Measurements from ENCODE around the gene TRMT61B. TPM values are rescaled to one million over a fixed set of nuclear protein-coding genes. Genes with fewer than 3 reads are reported as not detected.

The TRMT61B gene
- 14.4 and 14.6 TPM in 2 replicates for total RNA-seq
- polyA plus RNA-seq: 11.3 and 13.5 TPM in 2 replicates
- 10.4 and 10.8 TPM in 2 replicates for polyA plus RNA-seq (2012)
- 1.0 and 1.7 TPM in 2 replicates for polyA minus RNA-seq (ENCODE audit: low replicate concordance)

DNA sequence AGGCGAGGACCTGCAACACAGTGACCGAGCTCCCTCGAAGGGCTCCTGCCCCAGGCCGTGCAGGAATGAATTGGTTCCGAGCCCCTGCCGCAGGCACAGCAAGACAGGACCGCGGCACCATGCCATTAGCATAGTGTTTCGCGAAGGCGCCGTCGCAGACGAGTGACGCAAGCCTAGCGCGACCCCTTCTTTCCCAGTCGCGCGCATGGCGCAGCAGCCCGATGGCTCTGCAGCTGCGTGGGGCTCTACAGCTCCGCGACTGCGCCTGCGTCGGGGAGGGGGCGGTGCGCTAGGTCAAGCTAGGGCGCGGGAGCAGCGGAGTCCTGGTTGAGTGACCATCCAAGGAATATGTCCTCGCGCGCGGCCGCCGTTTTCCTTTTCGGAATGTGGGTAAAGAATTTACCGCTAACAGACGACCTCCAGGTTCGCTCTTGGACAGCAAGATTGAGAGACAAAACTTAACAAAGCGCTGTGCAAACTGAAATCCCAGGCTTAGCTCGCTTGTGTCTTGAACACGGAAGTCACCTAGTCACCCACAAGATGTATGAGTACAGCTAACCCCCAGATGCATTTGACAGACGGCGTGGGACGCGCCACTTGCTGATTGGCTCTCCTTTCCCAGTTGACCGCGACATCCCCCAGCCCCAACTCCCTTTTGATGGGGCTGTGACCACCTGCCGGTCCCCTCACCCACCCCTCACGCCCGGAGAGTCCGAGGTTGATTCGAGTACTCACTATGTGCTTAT lies at the start of gene TRMT61B:
TRMT61B (minus strand) TSS at position 164 of the 746 bp plus-strand sequence; CDS start at position 132, 32 bp downstream.
- Histone ChIP-seq H3K27ac (ENCODE audit: insufficient read depth, low read length) (peak within 1 kb of the TSS; percentile 94), H4K20me1 (ENCODE audit: control insufficient read depth, extremely low read depth, insufficient read depth, low read length) (no peaks in the 10 kb centered on the region), H3K9ac (ENCODE audit: insufficient read depth, low read length) (peak within 1 kb of the TSS; percentile 88), H2AFZ (ENCODE audit: low read length) (peak within 1 kb of the TSS; percentile 98), H3K9me3 (ENCODE audit: control insufficient read depth, insufficient read depth, low read depth, low read length) (no peaks in the 10 kb centered on the region), H3K27me3 (ENCODE audit: control insufficient read depth, insufficient read depth, low read length) (no peaks in the 10 kb centered on the region), H3K4me3 (replicated peaks in 1 of 4; ENCODE audit: control extremely low read depth in 1 of 4, insufficient read depth in 1 of 4, low read depth in 3 of 4, low read length in 4 of 4) (peak within 1 kb of the TSS; percentile 85 to 100 (median 94)), H3K36me3 (ENCODE audit: control insufficient read depth, insufficient read depth, low read length) (no peaks in the 10 kb centered on the region), H3K79me2 (ENCODE audit: control insufficient read depth, insufficient read depth, low read length) (peaks cover 25% of the 10 kb centered on the region), H3K4me1 (ENCODE audit: control insufficient read depth, extremely low read depth, insufficient read depth, low read length) (peaks cover 4% of the 10 kb centered on the region), H3K4me2 (ENCODE audit: extremely low read depth, insufficient read depth, low read length) (peak within 1 kb of the TSS; percentile 98)
- TF ChIP-seq, protein P1, sequence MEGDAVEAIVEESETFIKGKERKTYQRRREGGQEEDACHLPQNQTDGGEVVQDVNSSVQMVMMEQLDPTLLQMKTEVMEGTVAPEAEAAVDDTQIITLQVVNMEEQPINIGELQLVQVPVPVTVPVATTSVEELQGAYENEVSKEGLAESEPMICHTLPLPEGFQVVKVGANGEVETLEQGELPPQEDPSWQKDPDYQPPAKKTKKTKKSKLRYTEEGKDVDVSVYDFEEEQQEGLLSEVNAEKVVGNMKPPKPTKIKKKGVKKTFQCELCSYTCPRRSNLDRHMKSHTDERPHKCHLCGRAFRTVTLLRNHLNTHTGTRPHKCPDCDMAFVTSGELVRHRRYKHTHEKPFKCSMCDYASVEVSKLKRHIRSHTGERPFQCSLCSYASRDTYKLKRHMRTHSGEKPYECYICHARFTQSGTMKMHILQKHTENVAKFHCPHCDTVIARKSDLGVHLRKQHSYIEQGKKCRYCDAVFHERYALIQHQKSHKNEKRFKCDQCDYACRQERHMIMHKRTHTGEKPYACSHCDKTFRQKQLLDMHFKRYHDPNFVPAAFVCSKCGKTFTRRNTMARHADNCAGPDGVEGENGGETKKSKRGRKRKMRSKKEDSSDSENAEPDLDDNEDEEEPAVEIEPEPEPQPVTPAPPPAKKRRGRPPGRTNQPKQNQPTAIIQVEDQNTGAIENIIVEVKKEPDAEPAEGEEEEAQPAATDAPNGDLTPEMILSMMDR (conservative IDR thresholded peaks at IDR 0.05 in 1 of 2, IDR thresholded peaks at IDR 0.05 in 1 of 2; ENCODE audit: low read depth in 1 of 2, low read length in 2 of 2): no peak
- no peak for TF ChIP-seq EZH2 (IDR thresholded peaks at IDR 0.05; ENCODE audit: low read length, missing control alignments)
- DNase-seq (ENCODE audit: low read depth in 2 of 2): peak; percentile 93 to 94

DNA sequence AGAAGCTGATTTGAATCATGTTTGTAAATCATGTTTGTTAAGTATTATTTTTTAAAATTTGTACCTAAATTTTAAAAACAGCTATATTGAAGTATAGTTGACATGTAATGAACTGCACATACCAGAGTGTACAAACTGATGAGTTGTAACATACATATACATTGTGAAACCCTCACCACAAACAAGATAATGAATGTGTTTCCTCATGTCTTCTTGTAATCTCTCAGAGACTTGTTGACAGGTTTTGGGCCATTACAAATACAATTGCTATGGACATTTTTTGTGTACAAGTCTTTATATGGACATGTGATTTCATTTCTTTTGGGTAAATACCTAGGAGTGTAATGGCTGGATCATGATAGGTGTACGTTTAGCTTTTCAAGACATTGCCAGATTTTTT lies 45.8 kb upstream of the TRMT61B start:
- Histone ChIP-seq H3K36me3 (ENCODE audit: control insufficient read depth, insufficient read depth, low read length) (peaks cover 10% of the 10 kb centered on the region), H3K27me3 (ENCODE audit: control insufficient read depth, insufficient read depth, low read length) (no peaks in the 10 kb centered on the region), H3K9ac (ENCODE audit: insufficient read depth, low read length) (no peak overlapping the region), H2AFZ (ENCODE audit: low read length) (no peak overlapping the region), H3K4me1 (ENCODE audit: control insufficient read depth, extremely low read depth, insufficient read depth, low read length) (no peaks in the 10 kb centered on the region), H3K27ac (ENCODE audit: insufficient read depth, low read length) (no peak overlapping the region), H4K20me1 (ENCODE audit: control insufficient read depth, extremely low read depth, insufficient read depth, low read length) (no peaks in the 10 kb centered on the region), H3K4me2 (ENCODE audit: extremely low read depth, insufficient read depth, low read length) (no peak overlapping the region), H3K79me2 (ENCODE audit: control insufficient read depth, insufficient read depth, low read length) (peaks cover 19% of the 10 kb centered on the region), H3K9me3 (ENCODE audit: control insufficient read depth, insufficient read depth, low read depth, low read length) (no peaks in the 10 kb centered on the region), H3K4me3 (replicated peaks in 1 of 4; ENCODE audit: control extremely low read depth in 1 of 4, insufficient read depth in 1 of 4, low read depth in 3 of 4, low read length in 4 of 4) (no peak overlapping the region)
- no peak for DNase-seq (ENCODE audit: low read depth in 2 of 2)
- TF ChIP-seq, protein P1 (conservative IDR thresholded peaks at IDR 0.05 in 1 of 2, IDR thresholded peaks at IDR 0.05 in 1 of 2; ENCODE audit: low read depth in 1 of 2, low read length in 2 of 2): no peak
- no peak for TF ChIP-seq EZH2 (IDR thresholded peaks at IDR 0.05; ENCODE audit: low read length, missing control alignments)

DNA sequence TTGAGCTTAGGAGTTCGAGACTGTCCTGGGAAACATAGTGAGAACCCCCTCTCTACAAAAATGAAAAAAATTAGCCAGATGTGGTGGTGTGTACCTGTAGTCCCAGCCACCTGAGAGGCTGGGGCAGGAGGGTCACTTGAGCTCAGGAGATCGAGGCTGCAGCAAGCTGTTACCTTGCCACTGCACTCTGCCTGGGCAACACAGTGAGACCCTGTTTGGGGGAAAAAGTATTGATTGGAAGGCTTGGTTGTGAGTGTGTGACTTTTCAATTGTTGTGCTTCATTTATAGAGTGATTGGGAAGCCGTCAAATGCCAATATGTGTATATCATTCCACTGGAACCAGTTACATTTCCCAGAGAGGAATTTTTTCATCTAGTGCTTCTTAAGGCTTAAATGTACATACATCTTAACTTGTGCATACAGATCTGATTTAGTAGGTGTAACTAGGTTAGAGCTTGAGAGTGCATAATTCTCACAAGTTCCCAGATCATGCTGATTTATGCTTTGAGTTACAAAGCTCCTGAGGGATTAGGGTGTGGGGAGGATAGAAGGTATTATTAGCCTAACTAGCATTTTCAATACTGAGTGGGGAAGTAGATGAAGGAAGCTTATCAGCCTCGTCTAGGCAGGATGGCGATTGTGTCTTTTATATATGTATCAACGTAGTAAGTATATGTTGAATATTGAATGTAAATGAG lies 39.7 kb upstream of the TRMT61B start:
- H3K27me3 ChIP-seq (ENCODE audit: control insufficient read depth, insufficient read depth, low read length): no peaks in the 10 kb centered on the region
- H3K79me2 ChIP-seq (ENCODE audit: control insufficient read depth, insufficient read depth, low read length): peaks cover 40% of the 10 kb centered on the region
- TF ChIP-seq, protein P1 (conservative IDR thresholded peaks at IDR 0.05 in 1 of 2, IDR thresholded peaks at IDR 0.05 in 1 of 2; ENCODE audit: low read depth in 1 of 2, low read length in 2 of 2): no peak
- TF ChIP-seq EZH2 (IDR thresholded peaks at IDR 0.05; ENCODE audit: low read length, missing control alignments): no peak
- H3K4me3 ChIP-seq (replicated peaks in 1 of 4; ENCODE audit: control extremely low read depth in 1 of 4, insufficient read depth in 1 of 4, low read depth in 3 of 4, low read length in 4 of 4): no peak overlapping the region
- H4K20me1 ChIP-seq (ENCODE audit: control insufficient read depth, extremely low read depth, insufficient read depth, low read length): no peaks in the 10 kb centered on the region
- H3K27ac ChIP-seq (ENCODE audit: insufficient read depth, low read length): no peak overlapping the region
- no peak for DNase-seq (ENCODE audit: low read depth in 2 of 2)
- H2AFZ ChIP-seq (ENCODE audit: low read length): no peak overlapping the region
- H3K36me3 ChIP-seq (ENCODE audit: control insufficient read depth, insufficient read depth, low read length): peaks cover 15% of the 10 kb centered on the region
- H3K9ac ChIP-seq (ENCODE audit: insufficient read depth, low read length): no peak overlapping the region
- no peak overlapping the region for H3K4me2 ChIP-seq (ENCODE audit: extremely low read depth, insufficient read depth, low read length)
- no peaks in the 10 kb centered on the region for H3K4me1 ChIP-seq (ENCODE audit: control insufficient read depth, extremely low read depth, insufficient read depth, low read length)
- no peaks in the 10 kb centered on the region for H3K9me3 ChIP-seq (ENCODE audit: control insufficient read depth, insufficient read depth, low read depth, low read length)
